ENCODE measurements around the gene NPHP4. TPM values are rescaled to one million over a fixed set of nuclear protein-coding genes. Genes with fewer than 3 reads are reported as not detected.

NPHP4 gene
- polyA plus RNA-seq, 1 of the 3 experiments (the other 2 are of a cell fraction) = 7.0 TPM

GRCh38 chr1:5965586-5966131 lies 26.6 kb downstream of the NPHP4 start:
- H3K79me2 ChIP-seq (ENCODE audit: insufficient read depth) = no peaks in the 10 kb centered on the region
- H3K9ac ChIP-seq = no peak overlapping the region
- no peak overlapping the region for H3K4me2 ChIP-seq
- peak overlapping the region in 1 of 2 experiments; percentile 17; a peak in 1 of 4 replicates for H3K27ac ChIP-seq (ENCODE audit: low read depth in 2 of 2, low read length in 1 of 2)
- WGBS (ENCODE audit: low lambda C conversion rate) = 97% methylated on average over 15 of the region's 16 CpGs
- ChIA-PET CTCF (interaction anchor here (2.0 to 2.6 kb wide), 2 partner anchors 10 to 220 kb away, joined by 10 to 14 read pairs; no protein-coding TSS in a partner anchor), POLR2A (no interaction called here)
- no peaks in the 10 kb centered on the region for H4K20me1 ChIP-seq (ENCODE audit: insufficient read depth)
- H3K36me3 ChIP-seq (replicated peaks in 1 of 2; ENCODE audit: control insufficient read depth in 1 of 2, insufficient read depth in 2 of 2, low read length in 1 of 2) = peaks cover 0 to 3% of the 10 kb centered on the region in 2 experiments
- no peak for DNase-seq
- no peaks in the 10 kb centered on the region for H3K27me3 ChIP-seq (ENCODE audit: insufficient read depth)
- H3K9me3 ChIP-seq = no peaks in the 10 kb centered on the region
- H3K4me1 ChIP-seq (ENCODE audit: control insufficient read depth in 1 of 2, insufficient read depth in 2 of 2, low read depth in 1 of 2, low read length in 1 of 2) = peaks cover 0 to 44% of the 10 kb centered on the region in 2 experiments; a peak in 2 of 4 replicates
- no peak overlapping the region for H3K4me3 ChIP-seq (ENCODE audit: low read depth in 2 of 2, low read length in 1 of 2)
- H2AFZ ChIP-seq (ENCODE audit: low read depth) = no peak overlapping the region
- H3K9me2 ChIP-seq = no peaks in the 10 kb centered on the region
- TF ChIP-seq JUND (IDR thresholded peaks at IDR 0.05) = no peak
- H3F3A ChIP-seq (replicated peaks; ENCODE audit: insufficient read depth) = no peaks in the 10 kb centered on the region

DNA sequence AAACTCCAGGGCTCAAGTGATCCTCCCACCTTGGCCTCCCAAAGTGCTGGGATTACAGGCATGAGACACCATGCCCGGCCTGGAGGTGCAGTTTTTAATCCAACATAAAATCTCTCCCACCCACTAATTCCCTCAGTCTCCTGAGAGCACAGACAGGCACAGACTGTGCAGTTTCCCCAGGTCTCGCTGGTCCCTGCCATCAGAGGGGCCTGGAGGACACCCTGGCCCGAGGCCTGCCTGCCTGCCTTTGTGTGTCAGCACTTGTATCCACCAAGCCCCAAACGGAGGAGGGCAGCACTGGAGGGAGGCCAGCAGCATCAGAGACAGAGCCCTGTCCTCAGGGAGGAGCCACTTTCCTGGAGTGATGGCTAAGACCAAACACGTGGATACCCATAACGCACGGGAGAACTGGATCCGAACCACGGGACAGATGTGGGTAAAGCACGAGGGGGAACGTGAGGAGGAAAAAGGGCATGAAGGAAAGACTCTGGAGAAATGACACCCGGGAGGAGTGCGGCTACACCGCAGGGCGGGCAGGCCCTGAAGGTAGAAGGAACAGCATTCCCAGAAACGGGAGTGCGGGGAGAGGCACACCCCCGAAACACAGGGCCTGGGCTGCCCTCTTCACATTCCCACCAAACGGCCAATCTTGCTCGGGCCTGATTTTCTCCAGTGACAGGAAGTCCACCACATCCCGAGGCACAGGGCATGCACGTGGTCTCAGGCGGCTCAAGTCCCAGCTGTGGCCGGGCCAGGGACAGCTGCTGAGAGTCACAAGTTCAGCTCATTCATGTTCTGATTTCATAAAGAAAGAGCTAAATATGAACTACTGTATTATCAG lies 29.7 kb downstream of the NPHP4 start:
- Histone ChIP-seq H3K79me2 (ENCODE audit: insufficient read depth) (no peaks in the 10 kb centered on the region), H3K9me2 (no peaks in the 10 kb centered on the region), H3K9ac (no peak overlapping the region), H4K20me1 (ENCODE audit: insufficient read depth) (no peaks in the 10 kb centered on the region), H3K4me1 (ENCODE audit: control insufficient read depth in 1 of 2, insufficient read depth in 2 of 2, low read depth in 1 of 2, low read length in 1 of 2) (peaks cover 0 to 39% of the 10 kb centered on the region in 2 experiments; a peak in 1 of 4 replicates), H3K27me3 (ENCODE audit: insufficient read depth) (no peaks in the 10 kb centered on the region), H3K9me3 (no peaks in the 10 kb centered on the region), H3K4me2 (no peak overlapping the region), H2AFZ (ENCODE audit: low read depth) (no peak overlapping the region), H3F3A (replicated peaks; ENCODE audit: insufficient read depth) (no peaks in the 10 kb centered on the region), H3K27ac (ENCODE audit: low read depth in 2 of 2, low read length in 1 of 2) (no peak overlapping the region), H3K36me3 (replicated peaks in 1 of 2; ENCODE audit: control insufficient read depth in 1 of 2, insufficient read depth in 2 of 2, low read length in 1 of 2) (peaks cover 0 to 6% of the 10 kb centered on the region in 2 experiments), H3K4me3 (ENCODE audit: low read depth in 2 of 2, low read length in 1 of 2) (no peak overlapping the region)
- WGBS (ENCODE audit: low lambda C conversion rate) = 96% methylated on average over 19 of the region's 24 CpGs
- CTCF ChIA-PET = interaction anchor here (1.3 to 1.9 kb wide), 3 partner anchors 13 to 56 kb away, joined by 3 to 5 read pairs (median 4); no protein-coding TSS in a partner anchor
- no peak for DNase-seq
- POLR2A ChIA-PET = no interaction called here
- no peak for TF ChIP-seq MEF2A (IDR thresholded peaks at IDR 0.05; ENCODE audit: borderline replicate concordance, low read depth)
- no peak for TF ChIP-seq FOXJ3 (CRISPR knock-in tag; IDR thresholded peaks at IDR 0.05)
- no peak for TF ChIP-seq RFX5 (IDR thresholded peaks at IDR 0.05; ENCODE audit: low read length)
- no peak for TF ChIP-seq TEAD4 (IDR thresholded peaks at IDR 0.05; ENCODE audit: borderline replicate concordance, insufficient read depth)
- TF ChIP-seq MXI1 (IDR thresholded peaks at IDR 0.05; ENCODE audit: low read depth, low read length) = no peak
- TF ChIP-seq GABPA (IDR thresholded peaks at IDR 0.05; ENCODE audit: low read depth) = no peak
- TF ChIP-seq, protein P1, sequence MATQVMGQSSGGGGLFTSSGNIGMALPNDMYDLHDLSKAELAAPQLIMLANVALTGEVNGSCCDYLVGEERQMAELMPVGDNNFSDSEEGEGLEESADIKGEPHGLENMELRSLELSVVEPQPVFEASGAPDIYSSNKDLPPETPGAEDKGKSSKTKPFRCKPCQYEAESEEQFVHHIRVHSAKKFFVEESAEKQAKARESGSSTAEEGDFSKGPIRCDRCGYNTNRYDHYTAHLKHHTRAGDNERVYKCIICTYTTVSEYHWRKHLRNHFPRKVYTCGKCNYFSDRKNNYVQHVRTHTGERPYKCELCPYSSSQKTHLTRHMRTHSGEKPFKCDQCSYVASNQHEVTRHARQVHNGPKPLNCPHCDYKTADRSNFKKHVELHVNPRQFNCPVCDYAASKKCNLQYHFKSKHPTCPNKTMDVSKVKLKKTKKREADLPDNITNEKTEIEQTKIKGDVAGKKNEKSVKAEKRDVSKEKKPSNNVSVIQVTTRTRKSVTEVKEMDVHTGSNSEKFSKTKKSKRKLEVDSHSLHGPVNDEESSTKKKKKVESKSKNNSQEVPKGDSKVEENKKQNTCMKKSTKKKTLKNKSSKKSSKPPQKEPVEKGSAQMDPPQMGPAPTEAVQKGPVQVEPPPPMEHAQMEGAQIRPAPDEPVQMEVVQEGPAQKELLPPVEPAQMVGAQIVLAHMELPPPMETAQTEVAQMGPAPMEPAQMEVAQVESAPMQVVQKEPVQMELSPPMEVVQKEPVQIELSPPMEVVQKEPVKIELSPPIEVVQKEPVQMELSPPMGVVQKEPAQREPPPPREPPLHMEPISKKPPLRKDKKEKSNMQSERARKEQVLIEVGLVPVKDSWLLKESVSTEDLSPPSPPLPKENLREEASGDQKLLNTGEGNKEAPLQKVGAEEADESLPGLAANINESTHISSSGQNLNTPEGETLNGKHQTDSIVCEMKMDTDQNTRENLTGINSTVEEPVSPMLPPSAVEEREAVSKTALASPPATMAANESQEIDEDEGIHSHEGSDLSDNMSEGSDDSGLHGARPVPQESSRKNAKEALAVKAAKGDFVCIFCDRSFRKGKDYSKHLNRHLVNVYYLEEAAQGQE (IDR thresholded peaks at IDR 0.05; ENCODE audit: low read depth, low read length) = no peak
- no peak for TF ChIP-seq NFIC (IDR thresholded peaks at IDR 0.05; ENCODE audit: borderline replicate concordance)
- TF ChIP-seq RAD21 (IDR thresholded peaks at IDR 0.05; ENCODE audit: low read length) = no peak
- TF ChIP-seq CHD2 (IDR thresholded peaks at IDR 0.05; ENCODE audit: low read length, partially characterized antibody) = no peak
- no peak for TF ChIP-seq EP300 (IDR thresholded peaks at IDR 0.05; ENCODE audit: borderline replicate concordance in 1 of 2, low read depth in 1 of 2, low read length in 1 of 2)
- TF ChIP-seq, protein P2, sequence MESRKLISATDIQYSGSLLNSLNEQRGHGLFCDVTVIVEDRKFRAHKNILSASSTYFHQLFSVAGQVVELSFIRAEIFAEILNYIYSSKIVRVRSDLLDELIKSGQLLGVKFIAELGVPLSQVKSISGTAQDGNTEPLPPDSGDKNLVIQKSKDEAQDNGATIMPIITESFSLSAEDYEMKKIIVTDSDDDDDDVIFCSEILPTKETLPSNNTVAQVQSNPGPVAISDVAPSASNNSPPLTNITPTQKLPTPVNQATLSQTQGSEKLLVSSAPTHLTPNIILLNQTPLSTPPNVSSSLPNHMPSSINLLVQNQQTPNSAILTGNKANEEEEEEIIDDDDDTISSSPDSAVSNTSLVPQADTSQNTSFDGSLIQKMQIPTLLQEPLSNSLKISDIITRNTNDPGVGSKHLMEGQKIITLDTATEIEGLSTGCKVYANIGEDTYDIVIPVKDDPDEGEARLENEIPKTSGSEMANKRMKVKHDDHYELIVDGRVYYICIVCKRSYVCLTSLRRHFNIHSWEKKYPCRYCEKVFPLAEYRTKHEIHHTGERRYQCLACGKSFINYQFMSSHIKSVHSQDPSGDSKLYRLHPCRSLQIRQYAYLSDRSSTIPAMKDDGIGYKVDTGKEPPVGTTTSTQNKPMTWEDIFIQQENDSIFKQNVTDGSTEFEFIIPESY (IDR thresholded peaks at IDR 0.05; ENCODE audit: borderline replicate concordance, low read depth) = no peak
- TF ChIP-seq SIN3A (IDR thresholded peaks at IDR 0.05; ENCODE audit: borderline replicate concordance, low read depth, low read length) = no peak
- TF ChIP-seq FOXM1 (IDR thresholded peaks at IDR 0.05; ENCODE audit: low read depth) = no peak
